ENCODE results near the gene TFAP2D. TPM values are rescaled to one million over a fixed set of nuclear protein-coding genes. Genes with fewer than 3 reads are reported as not detected.

The TFAP2D gene
- total and polyA plus RNA-seq, 10 donors = not detected

DNA sequence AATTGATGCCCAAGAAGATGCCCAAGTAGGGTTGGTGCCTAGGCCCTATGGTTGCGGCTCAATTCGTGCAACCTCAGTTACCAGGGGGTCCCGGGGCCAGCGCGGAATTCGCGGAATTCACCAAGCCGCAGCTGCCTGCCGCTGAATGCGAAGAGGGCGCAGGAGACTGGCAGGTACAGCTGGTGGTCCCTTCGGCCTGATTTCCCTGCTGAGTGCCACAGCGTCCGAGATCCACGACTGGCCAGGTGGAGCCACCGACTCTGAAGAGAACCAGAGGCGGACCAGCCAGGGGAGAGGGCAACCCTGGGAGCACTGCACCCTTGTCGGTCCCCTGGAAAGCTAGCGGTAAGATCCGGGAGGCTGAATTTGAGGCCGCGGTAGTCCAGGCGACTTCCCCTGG lies 6.8 kb upstream of the TFAP2D start:
- Histone ChIP-seq H3K27me3 (replicated peaks in 1 of 7) (peaks cover 0 to 78% (median 21%) of the 10 kb centered on the region in 7 donors), H3K4me1 (no peaks in the 10 kb centered on the region), H3K27ac (no peak overlapping the region), H3K9me3 (peaks cover 0 to 20% (median 0%) of the 10 kb centered on the region in 8 donors), H3K4me3 (no peak overlapping the region), H3K36me3 (no peaks in the 10 kb centered on the region)
- no peak for TF ChIP-seq POLR2AphosphoS5 (IDR thresholded peaks at IDR 0.05)
- TF ChIP-seq POLR2A (IDR thresholded peaks at IDR 0.05) = no peak
- TF ChIP-seq, protein P1, sequence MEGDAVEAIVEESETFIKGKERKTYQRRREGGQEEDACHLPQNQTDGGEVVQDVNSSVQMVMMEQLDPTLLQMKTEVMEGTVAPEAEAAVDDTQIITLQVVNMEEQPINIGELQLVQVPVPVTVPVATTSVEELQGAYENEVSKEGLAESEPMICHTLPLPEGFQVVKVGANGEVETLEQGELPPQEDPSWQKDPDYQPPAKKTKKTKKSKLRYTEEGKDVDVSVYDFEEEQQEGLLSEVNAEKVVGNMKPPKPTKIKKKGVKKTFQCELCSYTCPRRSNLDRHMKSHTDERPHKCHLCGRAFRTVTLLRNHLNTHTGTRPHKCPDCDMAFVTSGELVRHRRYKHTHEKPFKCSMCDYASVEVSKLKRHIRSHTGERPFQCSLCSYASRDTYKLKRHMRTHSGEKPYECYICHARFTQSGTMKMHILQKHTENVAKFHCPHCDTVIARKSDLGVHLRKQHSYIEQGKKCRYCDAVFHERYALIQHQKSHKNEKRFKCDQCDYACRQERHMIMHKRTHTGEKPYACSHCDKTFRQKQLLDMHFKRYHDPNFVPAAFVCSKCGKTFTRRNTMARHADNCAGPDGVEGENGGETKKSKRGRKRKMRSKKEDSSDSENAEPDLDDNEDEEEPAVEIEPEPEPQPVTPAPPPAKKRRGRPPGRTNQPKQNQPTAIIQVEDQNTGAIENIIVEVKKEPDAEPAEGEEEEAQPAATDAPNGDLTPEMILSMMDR (IDR thresholded peaks at IDR 0.05 in 8 of 11, conservative IDR thresholded peaks at IDR 0.05 in 3 of 11) = no peak
- peak; percentile 61 for DNase-seq
- 5 to 11% (median 6%) methylated on average over 16 to 23 of the region's 23 CpGs for WGBS, 5 donors
- intact Hi-C loops (cut with DNase I; ENCODE audit: low total_unique reads) = no loop called here

DNA sequence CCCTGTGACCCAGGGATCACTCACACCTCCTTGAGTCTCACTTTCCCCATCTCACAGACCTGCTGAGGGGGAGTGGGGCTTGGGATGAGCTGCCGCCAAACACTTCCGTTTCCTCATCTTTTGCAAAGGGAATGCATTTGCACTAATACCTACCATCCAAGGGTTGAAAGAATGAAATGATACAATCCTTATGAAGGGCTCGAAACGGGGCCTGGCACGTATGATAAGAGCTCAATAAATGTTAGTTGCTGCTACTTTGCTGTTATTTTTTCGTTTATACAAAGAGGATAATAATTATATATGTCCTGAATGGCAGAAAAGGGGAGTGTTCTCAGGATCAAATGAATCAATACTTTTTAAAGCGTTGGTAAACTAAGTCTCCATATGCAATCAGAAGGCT lies 6.1 kb upstream of the TFAP2D start:
- peaks cover 0 to 20% (median 0%) of the 10 kb centered on the region in 8 donors for H3K9me3 ChIP-seq
- intact Hi-C loops (cut with DNase I; ENCODE audit: low total_unique reads) = no loop called here
- H3K36me3 ChIP-seq = no peaks in the 10 kb centered on the region
- DNase-seq = no peak
- no peak overlapping the region for H3K27ac ChIP-seq
- no peak for TF ChIP-seq POLR2A (IDR thresholded peaks at IDR 0.05)
- no peak for TF ChIP-seq POLR2AphosphoS5 (IDR thresholded peaks at IDR 0.05)
- TF ChIP-seq, protein P1 (IDR thresholded peaks at IDR 0.05 in 8 of 11, conservative IDR thresholded peaks at IDR 0.05 in 3 of 11) = no peak
- H3K27me3 ChIP-seq (replicated peaks in 1 of 7) = peaks cover 0 to 84% (median 21%) of the 10 kb centered on the region in 7 donors
- WGBS, 5 donors = 4 to 8% (median 5%) methylated on average over 7 of the region's 7 CpGs
- H3K4me3 ChIP-seq = no peak overlapping the region
- H3K4me1 ChIP-seq = no peaks in the 10 kb centered on the region

DNA sequence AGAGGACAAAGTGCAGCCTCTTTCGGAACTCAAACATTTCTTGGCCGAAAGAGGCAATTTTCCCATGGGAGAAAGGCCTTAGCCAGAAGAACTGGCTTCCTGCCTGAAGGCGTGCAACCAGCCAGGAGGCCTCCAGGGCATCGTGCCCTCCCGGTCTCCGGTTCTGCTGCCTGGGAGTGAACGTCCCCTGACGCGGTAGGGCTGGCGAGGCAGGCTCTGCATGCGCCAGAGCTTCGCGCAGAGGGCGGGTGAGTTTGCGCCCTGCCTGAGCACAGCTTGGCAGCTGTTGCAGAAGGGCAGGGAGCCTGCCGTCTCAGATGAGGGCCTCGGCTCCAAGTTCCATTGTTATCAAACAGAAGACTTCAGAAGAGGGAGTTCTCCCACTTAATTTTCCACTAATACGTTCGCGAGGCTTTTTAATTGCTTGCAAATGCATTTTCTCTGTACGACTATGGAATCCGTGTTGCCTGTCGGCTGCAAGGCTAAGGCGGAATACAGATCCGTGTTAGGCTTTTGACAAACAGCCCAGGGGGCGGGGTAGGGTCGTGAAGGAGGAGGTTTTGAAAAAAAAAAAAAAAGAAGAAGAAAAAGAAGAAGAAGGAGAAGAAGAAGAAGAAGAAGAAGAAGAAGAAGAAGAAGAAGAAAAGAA lies 5.5 kb upstream of the TFAP2D start:
- DNase-seq = no peak
- intact Hi-C loops (cut with DNase I; ENCODE audit: low total_unique reads) = no loop called here
- no peaks in the 10 kb centered on the region for H3K4me1 ChIP-seq
- H3K9me3 ChIP-seq = peaks cover 0 to 20% (median 0%) of the 10 kb centered on the region in 8 donors
- 3 to 11% (median 8%) methylated on average over 16 to 27 of the region's 27 CpGs for WGBS, 5 donors
- no peak overlapping the region for H3K4me3 ChIP-seq
- TF ChIP-seq POLR2A (IDR thresholded peaks at IDR 0.05) (no peak), POLR2AphosphoS5 (IDR thresholded peaks at IDR 0.05) (no peak)
- TF ChIP-seq, protein P1 (IDR thresholded peaks at IDR 0.05 in 8 of 11, conservative IDR thresholded peaks at IDR 0.05 in 3 of 11) = no peak
- peaks cover 0 to 90% (median 24%) of the 10 kb centered on the region in 7 donors for H3K27me3 ChIP-seq (replicated peaks in 1 of 7)
- H3K27ac ChIP-seq = no peak overlapping the region
- H3K36me3 ChIP-seq = no peaks in the 10 kb centered on the region

DNA sequence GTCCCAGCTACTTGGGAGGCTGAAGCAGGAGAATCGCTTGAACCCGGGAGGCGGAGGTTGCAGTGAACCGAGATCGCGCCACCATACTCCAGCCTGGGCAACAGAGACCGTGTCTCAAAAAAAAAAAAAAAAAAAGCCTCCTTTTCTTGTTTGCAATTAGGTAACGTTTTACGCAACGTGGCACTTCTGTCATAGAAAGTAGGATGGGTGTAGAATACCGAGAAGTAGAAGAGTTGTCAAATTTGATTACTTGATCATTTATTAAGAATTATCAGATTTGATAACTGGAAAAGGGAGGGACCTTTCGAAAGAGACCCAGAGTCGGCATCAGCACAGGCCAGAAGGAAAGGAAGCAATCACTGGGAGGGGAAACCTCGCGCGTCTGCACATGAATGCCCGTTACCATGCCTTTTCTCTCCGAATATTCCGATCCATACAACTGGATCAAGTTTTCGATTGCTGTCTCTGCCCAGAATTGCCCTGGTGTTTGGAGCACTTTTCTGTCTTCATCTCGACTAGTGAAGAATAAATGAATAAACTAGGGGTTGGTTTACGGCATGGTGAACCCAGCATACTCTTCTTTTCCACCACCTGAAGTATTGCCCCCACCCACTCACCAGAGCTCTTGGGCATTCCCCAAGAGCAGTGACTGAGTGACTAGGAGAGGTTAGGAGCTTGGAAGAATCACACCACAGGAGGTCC lies 4.5 kb upstream of the TFAP2D start:
- H3K9me3 ChIP-seq = peaks cover 0 to 20% (median 0%) of the 10 kb centered on the region in 8 donors
- 12 to 25% (median 17%) methylated on average over 22 of the region's 22 CpGs for WGBS, 5 donors
- no peak for DNase-seq
- H3K4me3 ChIP-seq = no peak overlapping the region
- TF ChIP-seq, protein P1 (IDR thresholded peaks at IDR 0.05 in 8 of 11, conservative IDR thresholded peaks at IDR 0.05 in 3 of 11) = no peak
- TF ChIP-seq POLR2AphosphoS5 (IDR thresholded peaks at IDR 0.05) = no peak
- TF ChIP-seq POLR2A (IDR thresholded peaks at IDR 0.05) = no peak
- intact Hi-C loops (cut with DNase I; ENCODE audit: low total_unique reads) = no loop called here
- peaks cover 0 to 100% (median 27%) of the 10 kb centered on the region in 7 donors for H3K27me3 ChIP-seq (replicated peaks in 1 of 7)
- no peaks in the 10 kb centered on the region for H3K4me1 ChIP-seq
- H3K27ac ChIP-seq = no peak overlapping the region
- H3K36me3 ChIP-seq = no peaks in the 10 kb centered on the region
